HEK293T (cell line): ENCODE data around the gene COL1A2.

Source experiments
- CTCF ChIA-PET: fragments of 350-600 bp; formaldehyde crosslinking; extraction: SDS; loops from one replicate; lab custom pipeline; 2021; ENCODE audit warnings: antibody characterized with exemption, inconsistent platforms; lab: Yijun Ruan, JAX
- POLR2A ChIA-PET: fragments of 350-600 bp; formaldehyde crosslinking; extraction: SDS; loops from one replicate; lab custom pipeline; 2020; ENCODE audit warnings: antibody characterized with exemption, inconsistent platforms; lab: Yijun Ruan, JAX
- DNase-seq: peaks from one replicate; pipeline ENCODE4 v3.0.0; 2012; ENCODE audit warnings: mixed read lengths; ENCODE audit errors: extremely low spot score
- ARNT ChIP-seq: fragments of 450-650 bp; IDR thresholded peaks from 2 replicates; pipeline ENCODE4 v1.6.1; 2017; ENCODE audit warnings: mild to moderate bottlenecking
- BHLHE40 ChIP-seq: fragments of 450-650 bp; IDR thresholded peaks from 2 replicates; pipeline ENCODE4 v1.6.1; 2016; ENCODE audit warnings: mild to moderate bottlenecking, moderate library complexity, borderline replicate concordance
- CTBP1 ChIP-seq: fragments of 450-650 bp; IDR thresholded peaks from 2 replicates; pipeline ENCODE4 v1.6.1; 2016; ENCODE audit warnings: borderline replicate concordance
- ELF4 ChIP-seq: fragments of 450-650 bp; IDR thresholded peaks from 2 replicates; pipeline ENCODE4 v1.6.1; 2017; ENCODE audit warnings: antibody characterized with exemption
- FOXA1 ChIP-seq: fragments of 450-650 bp; IDR thresholded peaks from 2 replicates; pipeline ENCODE4 v1.6.1; 2016; ENCODE audit warnings: mild to moderate bottlenecking
- FOXK2 ChIP-seq: fragments of 450-650 bp; IDR thresholded peaks from 2 replicates; pipeline ENCODE4 v1.6.1; 2016; ENCODE audit warnings: mild to moderate bottlenecking
- FOXM1 ChIP-seq: fragments of 450-650 bp; IDR thresholded peaks from 2 replicates; pipeline ENCODE4 v1.6.1; 2017; ENCODE audit warnings: mild to moderate bottlenecking, borderline replicate concordance
- HDGF ChIP-seq: fragments of 450-650 bp; IDR thresholded peaks from 2 replicates; pipeline ENCODE4 v1.6.1; 2017; ENCODE audit warnings: antibody characterized with exemption, borderline replicate concordance
- L3MBTL2 ChIP-seq: fragments of 450-650 bp; conservative IDR thresholded peaks from 2 replicates; pipeline ENCODE4 v1.6.1; 2016; ENCODE audit warnings: mild to moderate bottlenecking
- LEF1 ChIP-seq: fragments of 450-650 bp; IDR thresholded peaks from 2 replicates; pipeline ENCODE4 v1.6.1; 2017; ENCODE audit warnings: mild to moderate bottlenecking, borderline replicate concordance
- NFRKB ChIP-seq: fragments of 450-650 bp; IDR thresholded peaks from 2 replicates; pipeline ENCODE4 v1.6.1; 2016; ENCODE audit warnings: mild to moderate bottlenecking, moderate library complexity
- SP1 ChIP-seq: fragments of 450-650 bp; IDR thresholded peaks from 2 replicates; pipeline ENCODE4 v1.6.1; 2017
- SUZ12 ChIP-seq: fragments of 450-650 bp; IDR thresholded peaks from 2 replicates; pipeline ENCODE4 v1.6.1; 2016; ENCODE audit warnings: mild to moderate bottlenecking
- TARDBP ChIP-seq: fragments of 450-650 bp; IDR thresholded peaks from 2 replicates; pipeline ENCODE4 v1.6.1; 2016
- ZNF384 ChIP-seq: fragments of 450-650 bp; IDR thresholded peaks from 2 replicates; pipeline ENCODE4 v1.6.1; 2016
- TF ChIP-seq, protein P1 (sequence below): fragments of 450-650 bp; IDR thresholded peaks from 2 replicates; pipeline ENCODE4 v1.6.1; 2016

The COL1A2 gene

DNA sequence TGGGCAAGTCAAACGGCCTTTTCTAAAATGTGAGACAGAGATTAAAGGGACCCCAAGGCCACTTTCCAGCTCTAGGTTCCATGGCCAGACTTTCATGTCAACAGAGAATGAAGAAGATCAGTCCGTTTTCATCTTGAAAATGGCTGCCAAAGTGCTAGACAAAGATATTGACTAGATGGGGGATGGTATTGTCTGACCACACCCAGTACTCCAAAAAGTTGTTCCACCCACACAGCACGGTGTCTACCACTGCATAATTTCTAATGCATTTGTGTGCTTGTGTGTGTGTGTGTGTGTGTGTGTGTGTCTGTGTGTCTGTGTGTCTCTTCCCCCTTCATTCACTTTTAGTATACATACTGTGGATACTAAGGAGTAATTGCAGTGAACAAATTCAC lies 1.3 kb downstream of the COL1A2 start:
- DNase-seq: no peak
- TF ChIP-seq HDGF (no peak), L3MBTL2 (no peak), FOXK2 (no peak), SP1 (no peak), ARNT (no peak), ZNF384 (no peak), NFRKB (no peak), CTBP1 (no peak), SUZ12 (no peak), BHLHE40 (no peak), ELF4 (no peak), FOXM1 (no peak), TARDBP (no peak), FOXA1 (no peak)
- TF ChIP-seq, protein P1, sequence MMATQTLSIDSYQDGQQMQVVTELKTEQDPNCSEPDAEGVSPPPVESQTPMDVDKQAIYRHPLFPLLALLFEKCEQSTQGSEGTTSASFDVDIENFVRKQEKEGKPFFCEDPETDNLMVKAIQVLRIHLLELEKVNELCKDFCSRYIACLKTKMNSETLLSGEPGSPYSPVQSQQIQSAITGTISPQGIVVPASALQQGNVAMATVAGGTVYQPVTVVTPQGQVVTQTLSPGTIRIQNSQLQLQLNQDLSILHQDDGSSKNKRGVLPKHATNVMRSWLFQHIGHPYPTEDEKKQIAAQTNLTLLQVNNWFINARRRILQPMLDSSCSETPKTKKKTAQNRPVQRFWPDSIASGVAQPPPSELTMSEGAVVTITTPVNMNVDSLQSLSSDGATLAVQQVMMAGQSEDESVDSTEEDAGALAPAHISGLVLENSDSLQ: no peak
- ChIA-PET CTCF (interaction anchor here (0.6 to 1.6 kb wide), 6 partner anchors 100 to 1141 kb away, joined by 3 to 16 read pairs (median 6); no protein-coding TSS in a partner anchor), POLR2A (no interaction called here)

- no peak for TF ChIP-seq TARDBP
- TF ChIP-seq FOXA1: no peak
- TF ChIP-seq SUZ12: no peak
- TF ChIP-seq NFRKB: no peak
- no peak for TF ChIP-seq SP1
- TF ChIP-seq ARNT: no peak
- no peak for TF ChIP-seq ELF4
- no peak for TF ChIP-seq FOXK2
- no peak for TF ChIP-seq FOXM1
- TF ChIP-seq BHLHE40: no peak
- no peak for TF ChIP-seq HDGF
- no peak for TF ChIP-seq CTBP1
- no peak for TF ChIP-seq ZNF384
- TF ChIP-seq LEF1: no peak
- no peak for TF ChIP-seq L3MBTL2
- TF ChIP-seq, protein P1: no peak
- ChIA-PET CTCF (no interaction called here), POLR2A (no interaction called here)
- DNase-seq: no peak
Measured at GRCh38 chr7:94396596-94396995, 1.9 kb downstream of the COL1A2 start.

DNA sequence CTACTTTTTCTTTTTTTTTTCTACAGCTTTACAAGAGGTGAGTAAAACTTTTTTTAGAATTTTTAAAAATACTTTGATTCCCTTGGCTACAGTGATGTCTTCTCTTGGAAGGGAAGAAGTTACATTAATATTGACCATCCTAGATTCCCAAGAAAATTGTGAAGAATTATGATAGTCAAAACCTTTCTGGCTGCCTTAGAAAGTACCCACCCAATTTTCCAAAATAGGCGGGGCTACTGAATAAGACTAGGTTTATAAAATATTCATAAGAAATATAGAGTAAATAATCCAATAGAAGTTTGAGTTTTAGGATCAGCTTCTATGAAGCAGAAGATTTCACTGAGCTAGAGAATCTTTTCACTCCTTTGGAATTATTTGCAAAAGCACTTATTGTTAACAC lies 3.0 kb downstream of the COL1A2 start:
- ChIA-PET POLR2A (no interaction called here), CTCF (interaction anchor here (0.6 kb wide), 1 partner anchor 743 kb away, joined by 3 read pairs; no protein-coding TSS in a partner anchor)
- DNase-seq: no peak
- TF ChIP-seq SP1 (no peak), BHLHE40 (no peak), FOXK2 (no peak), NFRKB (no peak), SUZ12 (no peak), L3MBTL2 (no peak)

DNA sequence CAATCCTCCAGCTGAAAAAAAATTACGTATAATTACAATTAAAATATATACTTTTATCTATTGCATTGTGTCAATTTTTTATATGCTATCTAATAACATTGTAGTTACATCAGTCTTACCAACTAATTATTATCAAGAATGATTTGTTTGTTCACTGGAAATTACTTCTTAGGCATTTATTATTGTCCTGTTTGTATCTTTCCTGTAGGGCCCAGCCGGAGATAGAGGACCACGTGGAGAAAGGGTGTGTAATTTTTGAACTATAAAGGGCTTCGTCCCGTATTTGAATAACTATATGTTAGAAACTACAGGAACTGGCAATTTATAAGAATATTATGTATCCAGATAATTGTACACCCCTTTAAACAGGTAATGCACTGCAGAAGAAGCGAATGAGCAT lies 4.1 kb downstream of the COL1A2 start:
- no peak for DNase-seq
- CTCF ChIA-PET: interaction anchor here (1.0 kb wide), 1 partner anchor 11 kb away, joined by 3 read pairs; no protein-coding TSS in a partner anchor
- POLR2A ChIA-PET: no interaction called here
- no peak for TF ChIP-seq SP1
- TF ChIP-seq ELF4: no peak
- no peak for TF ChIP-seq L3MBTL2
- TF ChIP-seq, protein P1: no peak
- TF ChIP-seq FOXK2: no peak
- no peak for TF ChIP-seq CTBP1

DNA sequence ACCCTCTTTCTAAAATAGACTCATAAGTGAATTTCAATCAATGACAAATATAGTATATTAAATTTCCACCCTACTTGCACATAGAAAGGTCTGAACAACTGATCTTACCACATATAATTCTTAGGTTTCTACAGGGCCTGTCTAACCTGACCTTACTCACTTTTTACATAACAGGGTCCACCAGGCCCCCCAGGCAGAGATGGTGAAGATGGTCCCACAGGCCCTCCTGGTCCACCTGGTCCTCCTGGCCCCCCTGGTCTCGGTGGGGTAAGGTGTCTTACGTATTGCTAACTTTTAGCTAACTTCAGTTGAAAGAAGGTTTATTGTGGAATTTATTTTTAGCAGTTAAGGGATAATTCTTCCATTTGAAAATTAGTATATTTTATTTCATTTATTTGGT lies 5.3 kb downstream of the COL1A2 start:
- no peak for DNase-seq
- ChIA-PET POLR2A (no interaction called here), CTCF (no interaction called here)
- TF ChIP-seq SP1: no peak
- no peak for TF ChIP-seq ARNT
- no peak for TF ChIP-seq HDGF
- no peak for TF ChIP-seq ELF4
- no peak for TF ChIP-seq L3MBTL2
- TF ChIP-seq CTBP1: no peak
- no peak for TF ChIP-seq BHLHE40
- TF ChIP-seq FOXK2: no peak
- TF ChIP-seq, protein P1: no peak
- TF ChIP-seq FOXA1: no peak
- no peak for TF ChIP-seq SUZ12
- no peak for TF ChIP-seq ZNF384
- no peak for TF ChIP-seq LEF1
- no peak for TF ChIP-seq FOXM1
- no peak for TF ChIP-seq NFRKB

DNA sequence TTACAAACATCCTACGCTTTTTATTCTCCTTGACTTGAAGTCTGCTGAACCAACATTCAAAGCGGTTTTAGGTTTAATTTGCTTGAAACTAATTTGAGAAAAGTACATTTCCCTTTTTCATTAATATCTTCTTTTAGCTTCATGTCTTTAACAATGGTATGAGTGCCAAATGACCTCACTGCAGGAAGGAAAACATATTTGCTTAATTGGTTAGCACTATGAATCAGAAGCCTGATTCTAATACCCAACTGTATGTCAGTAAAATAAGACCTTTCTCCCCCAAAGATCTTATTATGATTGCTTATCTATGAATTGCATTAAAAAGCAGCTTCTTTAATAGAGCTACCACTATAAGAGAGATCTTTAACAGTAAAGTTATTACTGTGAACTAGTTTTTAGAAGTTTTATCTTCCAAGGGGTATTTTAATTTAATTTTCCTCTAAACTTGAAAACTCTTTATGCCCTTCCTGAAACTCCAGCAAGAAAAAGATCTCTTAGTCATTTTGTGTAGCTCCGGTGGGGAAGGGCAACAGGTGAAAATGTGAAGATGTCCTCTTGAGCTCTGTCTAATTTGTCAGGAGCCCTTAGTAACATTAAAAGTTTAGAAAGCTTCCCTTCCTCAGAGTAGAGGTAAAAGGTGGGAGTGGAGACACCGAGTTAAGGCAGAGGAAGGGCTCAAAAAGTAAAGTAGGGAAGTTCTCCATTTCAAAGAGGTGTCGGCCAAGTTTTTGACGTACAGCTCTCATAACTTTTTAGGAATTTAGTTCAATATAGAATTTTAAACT lies 6.1 kb downstream of the COL1A2 start:
- CTCF ChIA-PET: interaction anchor here (1.1 kb wide), 1 partner anchor 112 kb away, joined by 3 read pairs; no protein-coding TSS in a partner anchor
- no peak for DNase-seq
- no peak for TF ChIP-seq SP1
- no peak for TF ChIP-seq FOXA1
- TF ChIP-seq, protein P1: no peak
- TF ChIP-seq SUZ12: no peak
- TF ChIP-seq L3MBTL2: no peak
- no peak for TF ChIP-seq CTBP1
- no peak for TF ChIP-seq ARNT
- TF ChIP-seq LEF1: no peak
- no peak for TF ChIP-seq BHLHE40
- no peak for TF ChIP-seq NFRKB
- no peak for TF ChIP-seq TARDBP
- no peak for TF ChIP-seq FOXK2
- no peak for TF ChIP-seq ZNF384
- TF ChIP-seq HDGF: no peak
- no peak for TF ChIP-seq ELF4
- no peak for TF ChIP-seq FOXM1
- POLR2A ChIA-PET: no interaction called here
